AG04449 (cell line): ENCODE data around the gene LRP10.
"Not testable (repeated sequence)": the region's sequence is repeated elsewhere in the genome, so short reads cannot be mapped to it uniquely, and the experiment has no call there.

Source experiments
- CTCF ChIA-PET: fragments of 350-600 bp; formaldehyde crosslinking; extraction: SDS; loops from one replicate; lab custom pipeline; 2021; ENCODE audit warnings: antibody characterized with exemption; lab: Yijun Ruan, JAX
- POLR2A ChIA-PET: fragments of 400-600, 350-600 bp; formaldehyde crosslinking; extraction: SDS; loops from one replicate; lab custom pipeline; 2020; ENCODE audit warnings: antibody characterized with exemption, inconsistent platforms; lab: Yijun Ruan, JAX
- DNase-seq: peaks from one replicate; pipeline ENCODE4 v3.0.0-alpha.2; 2010; ENCODE audit warnings: low read depth, low spot score
- H3K4me3 ChIP-seq: 2 replicates; pipeline ENCODE4 v1.5.1; 2011; ENCODE audit warnings: low read depth, mild to moderate bottlenecking, control low read depth, low read length
- CTCF ChIP-seq: IDR thresholded peaks from one replicate; pipeline ENCODE4 v1.5.1; 2011; ENCODE audit warnings: mild to moderate bottlenecking, moderate library complexity, low read length, control low read depth, inconsistent platforms; ENCODE audit not compliant: insufficient read depth; ENCODE audit errors: missing control alignments

The LRP10 gene

GRCh38 chr14:22903742-22904087 is 32.2 kb downstream of the LRP10 start:
- TF ChIP-seq CTCF: no peak
- ChIA-PET POLR2A (no interaction called here), CTCF (interaction anchor here (0.7 to 12.7 kb wide), 13 partner anchors 14 to 351 kb away, joined by 3 to 164 read pairs (median 54); partner anchors contain the start of genes LRP10, RBM23 and REM2)
- DNase-seq: no peak
- H3K4me3 ChIP-seq: no peak overlapping the region

DNA sequence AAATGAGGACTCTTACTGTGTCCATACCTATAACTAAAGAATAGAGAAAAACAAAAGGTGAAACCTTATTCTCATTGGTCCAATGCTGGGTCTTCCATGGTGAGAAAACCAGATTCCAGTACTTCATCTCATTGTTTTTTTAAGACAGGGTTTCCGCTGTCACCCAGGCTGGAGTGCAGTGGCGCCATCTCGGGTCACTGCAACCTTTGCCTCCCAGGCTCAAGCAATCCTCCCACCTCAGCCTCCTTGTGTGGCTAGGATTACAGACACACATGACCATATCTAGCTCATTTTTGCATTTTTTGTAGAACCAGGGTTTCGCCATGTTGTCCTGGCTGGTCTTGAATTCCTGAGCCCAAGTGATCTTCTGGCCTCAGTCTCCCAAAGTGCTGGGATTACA is 34.1 kb downstream of the LRP10 start:
- H3K4me3 ChIP-seq: no peak overlapping the region
- POLR2A ChIA-PET: no interaction called here
- no peak for TF ChIP-seq CTCF
- no peak for DNase-seq
- CTCF ChIA-PET: interaction anchor here (0.6 to 0.9 kb wide), 2 partner anchors 35 to 349 kb away, joined by 3 read pairs; no protein-coding TSS in a partner anchor

DNA sequence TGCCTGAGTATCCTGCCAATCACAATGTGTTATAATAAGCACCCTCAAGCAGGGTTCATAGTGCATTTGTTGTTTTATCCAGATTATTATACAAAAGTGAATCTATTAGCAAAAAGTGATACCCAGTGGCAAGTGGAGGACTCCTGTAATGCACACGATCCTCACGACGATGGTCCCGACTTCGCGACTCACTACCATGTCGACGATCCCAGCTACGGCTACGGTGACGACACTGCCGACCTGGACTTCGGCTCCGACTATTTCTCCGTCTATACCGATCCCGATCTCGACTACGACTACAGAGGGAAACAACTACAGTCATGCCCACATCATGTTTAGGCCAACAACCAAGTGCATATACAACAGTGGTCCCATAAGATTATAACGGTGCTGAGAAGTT is 34.5 kb downstream of the LRP10 start:
- no peak overlapping the region for H3K4me3 ChIP-seq
- DNase-seq: no peak
- POLR2A ChIA-PET: no interaction called here
- no peak for TF ChIP-seq CTCF
- CTCF ChIA-PET: interaction anchor here (0.9 kb wide), 1 partner anchor 35 kb away, joined by 3 read pairs; no protein-coding TSS in a partner anchor

DNA sequence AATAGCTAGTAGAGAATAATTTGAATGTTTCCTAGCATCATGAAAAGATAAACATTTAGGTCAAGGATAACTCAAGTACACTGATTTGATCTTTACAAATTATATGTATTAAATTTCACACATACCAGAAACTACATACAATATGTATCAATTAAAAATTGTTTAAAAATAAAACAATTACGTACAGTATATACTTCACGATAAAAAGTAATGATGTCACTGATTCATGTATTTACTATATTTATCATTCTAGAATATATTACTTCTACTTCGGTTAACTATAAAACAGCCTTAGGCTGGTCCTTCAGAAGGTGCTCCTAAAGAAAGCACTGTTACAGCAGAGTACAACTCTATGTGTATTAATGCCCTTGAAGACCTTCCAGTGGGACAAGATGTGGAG is 35.9 kb downstream of the LRP10 start:
- no peak for TF ChIP-seq CTCF
- CTCF ChIA-PET: interaction anchor here (0.7 to 4.9 kb wide), 8 partner anchors 7 to 350 kb away, joined by 3 to 32 read pairs (median 6); no protein-coding TSS in a partner anchor
- no peak overlapping the region for H3K4me3 ChIP-seq
- no peak for DNase-seq
- POLR2A ChIA-PET: no interaction called here

GRCh38 chr14:22908601-22909000 is 37.1 kb downstream of the LRP10 start:
- ChIA-PET CTCF (interaction anchor here (1.0 to 4.9 kb wide), 6 partner anchors 8 to 352 kb away, joined by 3 to 32 read pairs (median 6); no protein-coding TSS in a partner anchor), POLR2A (no interaction called here)
- no peak overlapping the region for H3K4me3 ChIP-seq
- DNase-seq: no peak
- TF ChIP-seq CTCF: no peak

DNA sequence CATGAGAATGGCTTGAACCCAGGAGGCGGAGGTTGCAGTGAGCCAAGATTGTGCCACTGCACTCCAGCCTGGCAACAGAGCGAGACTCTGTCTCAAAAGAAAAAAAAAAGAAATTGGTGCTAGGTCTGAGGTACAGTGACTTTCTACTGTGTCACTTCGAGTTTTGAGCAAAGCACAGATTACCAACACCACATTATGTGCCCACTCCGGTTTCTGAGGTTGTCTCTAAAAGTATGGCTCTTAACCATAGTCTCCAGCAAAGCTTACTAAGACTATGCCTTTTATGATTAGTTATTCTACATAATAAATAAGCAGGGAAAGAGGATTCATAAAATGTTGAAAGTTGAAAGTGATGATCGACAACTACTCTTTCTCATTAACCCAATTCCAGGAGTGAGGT is 39.4 kb downstream of the LRP10 start:
- POLR2A ChIA-PET: interaction anchor here (0.7 kb wide), 1 partner anchor 21 kb away, joined by 3 read pairs; no protein-coding TSS in a partner anchor
- CTCF ChIA-PET: interaction anchor here (0.6 to 4.9 kb wide), 6 partner anchors 9 to 354 kb away, joined by 3 to 32 read pairs (median 4); no protein-coding TSS in a partner anchor
- no peak overlapping the region for H3K4me3 ChIP-seq
- TF ChIP-seq CTCF: no peak
- no peak for DNase-seq

GRCh38 chr14:22914836-22915235 is 43.3 kb downstream of the LRP10 start:
- H3K4me3 ChIP-seq, DNase-seq, POLR2A ChIA-PET: not testable (repeated sequence)
- CTCF ChIA-PET: interaction anchor here (0.8 to 8.7 kb wide), 4 partner anchors 14 to 92 kb away, joined by 3 to 97 read pairs (median 8); partner anchors contain the start of gene PRMT5
